KG1 (cell line): ENCODE data around the gene TRANK1.

Experiments
- DNase-seq: peaks from one replicate; lab custom pipeline; 2025; lab: John Stamatoyannopoulos, UW

Gene TRANK1

DNA sequence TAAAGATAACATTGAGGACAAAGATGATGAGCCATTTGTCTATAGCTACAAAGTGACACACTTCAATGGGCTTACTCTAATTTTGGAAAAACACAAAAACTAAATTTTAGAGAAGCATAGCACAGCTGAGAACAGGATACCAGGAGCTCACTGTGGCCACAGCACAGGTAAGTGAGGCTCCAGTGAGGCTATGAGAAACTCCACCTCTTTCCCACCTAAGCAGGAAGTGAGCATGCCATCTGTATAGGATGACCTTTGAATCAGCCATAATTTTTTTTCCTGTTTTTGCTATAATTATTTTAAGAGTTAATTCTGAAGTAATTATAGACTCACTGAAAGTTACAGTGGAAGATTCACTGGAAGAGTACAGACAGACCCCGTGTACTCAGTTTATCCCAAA lies 98.4 kb downstream of the TRANK1 start:
- no peak for DNase-seq

DNA sequence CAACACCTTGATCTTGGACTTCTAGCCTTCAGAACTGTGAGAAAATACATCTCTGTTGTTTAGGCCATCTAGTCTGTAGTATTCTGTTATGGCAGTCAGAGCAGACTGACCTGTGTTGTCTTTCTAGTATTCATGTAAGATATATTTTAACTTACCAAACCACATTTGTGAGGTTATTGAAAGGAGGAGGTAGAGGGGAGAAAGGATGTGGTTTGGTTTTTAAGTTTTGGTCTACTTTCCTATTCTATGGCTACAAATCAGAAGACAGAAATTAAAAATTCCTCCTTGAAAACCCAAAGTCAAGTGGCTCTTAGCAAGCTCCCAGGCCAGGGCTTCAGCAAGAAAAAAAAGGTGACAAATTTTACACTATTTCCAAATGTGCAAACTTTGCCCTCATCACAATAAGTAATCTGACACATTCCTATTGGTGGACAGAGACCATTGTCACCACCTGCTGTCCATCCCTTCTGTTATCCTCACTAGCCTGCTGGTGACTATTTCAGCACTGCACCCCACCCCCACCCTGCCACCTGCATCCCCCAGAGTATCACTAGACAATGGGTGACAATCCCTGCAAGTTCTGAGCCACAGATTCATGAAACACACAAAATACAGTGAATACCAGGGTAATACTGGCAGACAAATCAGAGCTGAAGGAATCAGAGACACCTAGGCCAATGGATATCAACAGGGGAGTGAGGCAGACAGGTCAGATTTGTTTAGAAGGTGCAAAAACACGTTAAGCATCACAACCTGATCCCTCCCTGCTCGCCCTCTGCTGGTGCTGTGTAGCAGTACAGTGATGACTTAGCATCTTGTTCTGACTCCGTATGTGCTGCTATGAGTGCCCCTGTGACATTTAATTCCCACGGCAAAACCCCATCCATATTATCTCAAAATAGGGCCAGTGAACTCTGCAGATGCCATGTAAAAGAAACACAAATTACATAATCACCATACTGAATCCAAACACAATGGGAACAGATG lies 101.5 kb downstream of the TRANK1 start:
- no peak for DNase-seq

DNA sequence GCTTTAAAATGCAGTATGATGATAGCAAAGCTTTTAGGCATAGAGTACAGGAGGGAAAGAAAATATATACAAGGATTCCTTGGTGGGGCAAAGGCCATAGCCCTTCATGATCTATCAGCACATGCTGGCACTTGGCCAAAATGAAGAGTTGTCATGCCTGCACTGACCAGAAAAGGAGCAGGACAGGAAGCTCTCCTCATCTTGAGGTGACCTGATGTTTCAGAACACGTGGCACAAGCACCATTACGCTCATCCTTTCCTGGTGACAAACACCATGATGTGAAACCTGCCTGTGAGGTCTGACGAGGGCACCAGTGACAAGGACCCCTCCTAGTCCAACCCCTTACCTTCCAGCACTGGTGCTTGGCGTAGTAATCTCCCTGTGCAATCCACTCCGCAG lies 102.6 kb downstream of the TRANK1 start:
- no peak for DNase-seq

DNA sequence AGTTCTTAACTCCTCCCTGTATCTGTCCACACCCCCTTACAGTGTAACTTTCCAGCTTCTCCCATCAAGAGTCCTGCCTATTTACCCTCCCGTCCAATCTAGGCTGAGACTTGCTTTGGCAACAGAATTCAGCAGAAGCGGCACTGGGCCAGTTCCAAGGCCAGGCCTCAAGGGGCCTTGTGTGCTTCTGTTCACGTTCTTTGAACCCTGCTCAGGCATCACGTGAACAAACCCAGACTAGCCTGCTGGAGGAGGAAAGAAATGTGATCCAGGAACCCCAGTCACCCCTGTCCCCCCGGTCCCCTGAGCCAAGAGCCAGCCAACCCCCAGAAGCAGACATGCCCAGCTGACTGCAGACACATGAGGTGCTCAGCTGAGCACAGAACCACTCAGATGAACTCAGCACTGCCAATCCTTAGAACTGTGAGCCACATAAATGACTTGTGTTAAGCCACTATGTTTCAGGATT lies 104.4 kb downstream of the TRANK1 start:
- DNase-seq = no peak

DNA sequence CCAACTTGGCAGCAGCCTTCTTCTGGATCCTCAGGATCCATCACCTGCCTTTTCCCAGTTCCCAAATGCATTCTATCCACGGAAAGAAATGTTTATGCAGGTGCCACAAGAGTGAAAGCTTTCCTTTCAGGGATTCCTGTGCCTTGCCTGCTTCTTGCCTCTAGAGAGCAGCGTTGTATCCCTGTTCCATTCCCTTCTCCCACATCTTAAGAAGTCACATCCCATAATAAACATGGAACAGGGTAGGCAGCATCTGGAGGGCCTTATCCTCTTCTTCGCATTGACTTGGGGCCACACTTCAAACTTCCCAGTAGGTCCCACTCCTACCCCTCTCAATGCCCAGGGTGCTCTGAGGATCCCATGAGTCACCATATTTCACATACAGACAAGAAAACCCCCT lies 107.8 kb downstream of the TRANK1 start:
- no peak for DNase-seq

DNA sequence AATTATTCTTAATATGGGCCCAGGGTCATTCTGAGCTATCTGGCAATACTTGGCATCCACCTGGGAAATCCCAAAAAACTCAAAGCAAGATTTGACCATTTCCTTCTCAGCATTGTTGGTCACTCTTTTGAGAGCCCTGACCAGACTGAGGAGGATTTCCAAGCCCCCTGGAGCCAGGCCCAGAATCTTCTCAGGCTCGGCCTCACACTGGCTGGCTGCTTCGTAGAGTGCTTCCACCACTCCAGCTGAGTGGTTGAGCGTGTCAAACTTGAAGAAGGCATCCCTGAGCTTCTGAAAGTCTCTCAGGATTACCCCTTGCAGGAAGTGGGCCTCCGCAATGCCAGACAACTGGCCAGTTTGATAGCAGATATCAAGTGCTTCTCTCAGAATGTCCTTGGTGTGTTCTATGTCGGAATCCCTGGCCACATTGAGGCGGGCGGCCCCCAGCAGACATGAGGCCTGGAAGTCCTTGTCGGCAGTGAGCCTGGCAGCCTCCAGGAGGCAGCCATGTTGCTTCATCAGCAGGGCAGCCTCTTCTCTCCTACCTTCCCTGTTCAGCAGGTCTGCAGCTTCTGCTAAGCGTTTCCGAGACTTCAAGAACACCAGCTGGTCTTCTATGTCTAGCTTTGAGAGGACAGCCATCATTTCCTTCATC lies 111.6 kb downstream of the TRANK1 start:
- no peak for DNase-seq

DNA sequence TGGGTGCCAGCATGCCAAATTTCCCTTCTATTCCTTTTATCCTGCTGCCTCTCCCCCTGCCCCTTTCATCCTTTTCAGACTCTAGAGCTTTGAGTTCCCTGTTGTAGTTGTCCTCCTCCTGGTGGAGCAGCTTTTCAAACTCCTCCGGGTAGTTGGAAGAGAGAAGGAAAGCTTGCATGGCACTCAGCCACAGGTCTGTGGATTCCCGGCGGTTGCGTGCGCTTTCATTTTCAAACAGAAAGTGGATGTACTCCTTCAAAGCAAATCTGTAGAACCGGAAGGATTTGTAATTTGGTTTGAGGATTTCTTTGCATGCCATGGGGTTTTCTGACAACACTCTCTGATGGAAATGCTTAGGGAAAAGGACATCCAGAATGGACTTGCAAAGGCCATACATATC lies 112.4 kb downstream of the TRANK1 start:
- no peak for DNase-seq

DNA sequence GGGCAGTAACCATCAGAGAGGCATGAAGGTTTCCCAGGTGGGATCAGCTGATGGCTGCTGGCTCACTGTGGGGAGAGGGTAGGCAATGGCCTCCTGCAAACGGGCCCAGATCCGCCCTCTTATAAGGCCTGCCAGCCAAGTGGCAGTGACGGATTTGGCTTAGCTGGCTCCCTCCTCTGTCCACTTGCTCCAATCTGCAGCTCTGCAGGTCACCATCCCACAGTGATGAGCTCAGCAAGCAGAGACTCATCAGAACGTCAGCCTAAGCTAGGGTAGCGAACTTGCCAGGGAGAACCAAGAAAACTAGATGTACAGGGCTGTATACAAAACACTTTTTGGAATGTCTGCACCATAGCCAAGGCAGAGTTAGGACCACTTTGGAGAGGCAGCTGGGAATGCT lies 117.7 kb downstream of the TRANK1 start:
- no peak for DNase-seq

DNA sequence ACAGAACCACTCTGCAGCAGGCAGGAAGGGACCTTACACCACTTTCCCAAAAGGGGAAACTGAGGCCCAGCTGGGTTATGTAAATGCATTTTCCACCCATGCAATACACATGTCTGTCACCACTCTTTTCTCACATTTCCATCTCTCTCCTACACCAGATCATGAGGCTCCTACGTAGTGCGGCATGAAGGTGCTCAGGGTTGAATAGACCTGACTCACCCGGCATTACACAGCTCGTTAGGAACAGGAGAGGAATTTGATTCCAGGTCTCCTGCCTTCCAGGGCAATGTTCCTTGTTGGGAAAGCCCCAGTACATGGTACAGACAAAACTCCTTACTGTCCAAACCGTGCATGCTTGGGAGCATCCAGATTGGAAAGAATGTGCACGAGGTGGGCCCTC lies 118.6 kb downstream of the TRANK1 start:
- DNase-seq = no peak

DNA sequence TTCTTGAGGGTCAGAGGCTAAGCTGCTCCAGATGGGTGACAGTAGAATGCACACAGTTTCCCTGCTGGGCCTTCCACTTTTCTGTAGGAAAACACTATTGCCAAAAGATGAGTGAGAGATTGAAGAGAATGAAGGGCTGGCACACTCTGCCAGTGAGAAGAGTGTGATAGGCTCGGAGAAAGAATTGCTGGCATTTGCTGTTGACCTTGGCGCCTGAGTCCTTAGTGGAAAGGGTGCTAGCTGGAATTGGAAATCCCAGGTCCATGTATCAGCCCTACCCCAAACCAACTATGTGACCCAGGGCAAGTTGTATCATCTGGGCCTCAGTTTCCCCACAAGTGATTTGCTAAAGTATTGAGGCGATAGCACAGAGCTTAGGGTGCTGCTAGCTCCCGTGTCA lies 120.4 kb downstream of the TRANK1 start:
- DNase-seq = no peak

DNA sequence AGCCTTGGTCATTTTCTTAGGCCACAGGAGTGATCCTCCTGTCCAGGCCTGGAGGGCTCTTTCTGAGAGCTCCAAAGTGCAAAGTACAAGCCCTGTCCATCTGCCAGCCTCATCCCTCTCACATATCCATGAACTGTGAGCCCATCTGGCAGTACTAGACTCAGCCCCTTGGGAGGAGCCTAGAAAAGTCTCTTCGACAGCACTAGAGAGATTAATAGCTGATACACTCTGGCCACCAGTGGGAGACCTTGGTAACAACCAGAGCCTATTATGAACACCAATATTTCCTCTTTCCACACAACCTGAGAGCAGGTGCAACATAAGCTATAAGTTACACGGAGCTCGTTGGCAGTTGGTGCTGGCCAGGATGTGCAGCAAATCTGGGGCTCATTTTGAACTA lies 121.0 kb downstream of the TRANK1 start:
- DNase-seq = no peak

DNA sequence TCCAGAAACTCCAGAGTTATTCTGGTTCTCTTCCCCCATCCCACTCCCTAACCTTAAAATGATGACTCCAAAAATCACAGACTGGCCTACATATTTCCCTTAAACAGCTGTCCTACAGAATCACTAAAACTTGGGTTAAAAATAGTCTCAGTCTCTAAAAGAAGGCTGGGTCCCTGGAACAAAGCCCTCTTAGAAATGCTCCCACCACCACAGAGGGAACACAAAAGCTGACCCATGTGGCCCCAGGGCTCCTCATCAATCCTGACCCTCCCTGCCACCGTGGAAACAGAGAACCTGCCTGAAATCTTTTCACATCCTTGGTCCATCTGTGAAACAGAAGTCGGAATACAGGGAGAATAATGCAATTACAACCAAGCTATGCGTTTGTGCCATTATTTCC lies 124.8 kb downstream of the TRANK1 start:
- DNase-seq = no peak

DNA sequence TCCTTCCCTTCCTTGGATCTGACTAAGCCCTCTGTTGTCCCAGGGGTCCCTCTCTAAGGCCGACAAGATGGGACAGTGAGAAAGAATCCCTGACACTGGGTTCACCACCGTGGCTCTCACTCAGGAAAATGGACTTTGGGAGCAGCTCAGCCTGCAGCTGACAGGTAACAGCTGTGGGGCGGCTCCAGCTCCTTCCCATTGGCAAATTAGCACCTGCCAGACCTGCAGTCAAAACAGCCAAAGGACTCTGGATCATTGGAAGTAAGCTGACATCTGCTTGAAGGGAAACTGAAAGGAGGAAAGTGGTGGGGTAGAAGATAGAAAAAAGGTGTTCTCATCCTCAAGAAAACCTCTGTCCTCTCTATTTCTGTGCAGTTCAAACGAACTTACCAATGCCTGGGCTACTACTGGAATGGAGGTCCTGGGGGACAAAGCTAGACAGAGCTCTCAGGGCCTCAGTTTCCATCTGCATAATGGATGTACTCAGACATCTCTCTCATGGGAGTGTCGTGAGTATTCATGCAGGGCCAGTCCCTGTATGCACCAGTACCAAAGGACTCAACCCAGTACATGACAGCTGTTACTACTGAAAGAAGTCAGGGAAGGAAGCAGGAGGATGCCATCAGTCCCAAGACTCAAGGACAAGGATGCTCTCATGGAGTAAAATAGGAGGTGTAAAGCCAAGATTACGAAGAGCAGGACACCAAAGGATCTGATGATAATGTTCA lies 126.9 kb downstream of the TRANK1 start:
- no peak for DNase-seq

DNA sequence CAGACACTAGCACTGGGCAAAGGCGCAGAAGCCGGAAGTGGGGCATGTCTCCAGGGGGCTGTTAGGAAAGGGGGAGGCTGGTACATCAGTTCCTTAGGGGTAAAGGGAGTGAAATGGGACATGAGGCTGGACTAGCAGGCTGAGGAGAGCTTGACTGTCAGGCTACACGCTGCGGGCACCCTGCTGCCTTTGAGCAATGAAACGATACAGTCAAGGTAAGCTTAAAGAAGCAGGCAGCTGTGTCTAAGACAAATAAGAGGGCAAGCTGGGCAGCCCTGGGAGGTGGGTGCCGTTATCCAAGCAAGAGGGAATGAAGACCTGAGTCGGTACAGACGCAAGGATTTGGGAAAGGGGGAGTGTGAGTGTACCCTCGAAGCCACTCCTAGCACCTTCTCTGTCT lies 129.5 kb downstream of the TRANK1 start:
- DNase-seq = no peak

DNA sequence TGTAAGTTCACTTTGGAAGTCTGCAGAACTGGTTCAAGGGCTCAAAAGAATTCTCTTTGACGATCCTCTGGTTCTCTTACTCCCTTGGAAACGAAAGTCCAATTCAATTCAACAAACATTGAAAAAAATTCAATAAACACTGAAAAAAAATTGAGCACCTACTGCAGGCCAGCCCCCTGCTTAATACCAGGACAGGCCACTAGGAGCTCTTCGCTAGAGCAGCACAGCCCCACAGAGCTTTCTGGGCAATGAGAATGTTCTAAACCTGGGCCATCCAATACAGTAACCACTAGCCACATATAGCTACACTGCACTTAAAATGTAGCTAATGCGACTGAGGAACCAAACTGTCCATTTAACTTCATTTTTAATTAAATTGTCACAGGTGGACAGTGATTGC lies 130.1 kb downstream of the TRANK1 start:
- DNase-seq = no peak

DNA sequence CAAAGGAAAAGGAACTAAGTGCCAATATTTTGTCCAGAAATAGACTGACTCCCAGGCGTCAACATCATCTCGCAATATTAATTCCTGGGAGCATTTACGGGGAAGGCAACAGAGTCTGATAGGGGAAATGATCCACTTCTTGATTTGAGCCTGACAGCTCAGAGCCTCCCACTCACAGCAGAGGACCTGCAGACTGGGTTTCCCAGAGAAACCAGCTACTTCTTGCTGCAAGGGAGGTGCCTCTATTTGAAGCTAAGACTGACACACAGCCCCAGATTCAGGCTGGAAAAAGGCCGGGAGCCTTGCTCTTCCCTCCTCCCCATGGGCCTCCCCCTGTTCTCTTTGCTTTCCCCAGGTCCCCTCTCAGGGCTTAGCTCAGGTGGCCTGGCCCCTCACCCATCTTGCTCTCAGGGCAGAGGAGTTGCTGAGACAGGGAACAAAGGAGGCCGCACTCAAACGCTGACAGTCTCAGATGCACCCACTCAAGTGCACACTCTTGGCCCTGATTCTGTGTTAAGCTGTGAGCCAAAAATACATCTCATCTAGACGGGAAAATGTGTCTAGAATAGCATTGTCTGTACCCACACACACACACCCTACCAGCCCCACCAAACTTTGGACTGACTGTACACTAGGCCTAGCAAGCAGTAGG lies 130.7 kb downstream of the TRANK1 start:
- no peak for DNase-seq

DNA sequence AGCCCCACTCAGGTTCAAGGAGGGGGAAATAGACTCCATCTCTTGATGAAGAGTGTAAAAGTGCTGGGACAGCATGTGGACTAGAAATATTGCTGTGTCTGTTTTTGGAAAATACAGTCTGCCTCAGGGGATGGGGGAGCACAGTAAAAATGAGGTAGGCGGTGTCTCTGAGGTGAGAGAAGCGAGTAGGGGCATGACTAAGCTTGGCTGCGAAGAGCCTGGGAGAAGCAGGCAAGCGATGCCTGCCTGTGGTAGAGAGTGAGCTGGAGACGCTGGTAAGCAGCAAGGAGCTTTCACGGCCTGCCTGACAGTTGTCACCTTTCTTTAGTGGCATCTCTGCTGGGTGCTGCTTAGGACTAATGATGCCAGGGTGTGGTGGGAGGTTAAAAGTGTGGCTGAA lies 131.5 kb downstream of the TRANK1 start:
- no peak for DNase-seq

DNA sequence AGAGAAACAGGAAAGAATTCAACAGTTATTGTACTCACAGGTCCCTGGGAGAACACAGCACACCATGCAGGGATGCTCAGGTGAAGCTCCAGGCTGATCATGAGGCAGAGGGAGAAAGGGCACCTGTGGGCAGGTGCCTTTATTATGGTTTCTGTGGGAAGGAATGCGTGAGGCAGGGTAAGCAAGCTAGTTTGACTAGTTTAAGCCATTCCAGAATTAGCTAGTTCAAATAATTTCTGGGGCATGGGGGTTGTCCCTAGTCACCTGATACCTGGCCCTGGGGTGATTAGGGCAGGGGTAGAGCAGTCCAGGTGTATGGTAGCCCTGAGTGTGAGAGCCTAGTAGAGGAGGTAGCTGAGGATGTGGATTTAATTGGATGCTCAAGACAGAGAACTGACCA lies 132.6 kb downstream of the TRANK1 start:
- DNase-seq = no peak

DNA sequence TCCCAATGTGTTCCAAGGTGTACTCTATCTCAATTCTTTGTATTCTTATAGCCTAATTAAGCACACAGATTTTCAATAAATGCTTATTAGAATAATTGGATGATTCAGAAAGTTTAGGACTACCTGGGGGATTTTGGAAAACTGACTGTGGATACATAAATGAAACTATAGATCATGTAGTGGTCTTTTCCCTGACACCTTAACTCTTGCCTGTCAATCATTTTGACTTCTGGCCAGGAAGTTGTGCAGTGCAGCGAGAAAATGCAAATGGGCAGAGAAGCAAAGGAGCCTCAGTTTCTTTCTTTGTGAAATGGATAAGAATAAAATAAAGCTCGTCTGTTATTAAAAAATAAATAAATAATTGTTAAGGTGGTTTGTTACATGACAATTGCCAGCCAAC lies 133.1 kb downstream of the TRANK1 start:
- DNase-seq = no peak

DNA sequence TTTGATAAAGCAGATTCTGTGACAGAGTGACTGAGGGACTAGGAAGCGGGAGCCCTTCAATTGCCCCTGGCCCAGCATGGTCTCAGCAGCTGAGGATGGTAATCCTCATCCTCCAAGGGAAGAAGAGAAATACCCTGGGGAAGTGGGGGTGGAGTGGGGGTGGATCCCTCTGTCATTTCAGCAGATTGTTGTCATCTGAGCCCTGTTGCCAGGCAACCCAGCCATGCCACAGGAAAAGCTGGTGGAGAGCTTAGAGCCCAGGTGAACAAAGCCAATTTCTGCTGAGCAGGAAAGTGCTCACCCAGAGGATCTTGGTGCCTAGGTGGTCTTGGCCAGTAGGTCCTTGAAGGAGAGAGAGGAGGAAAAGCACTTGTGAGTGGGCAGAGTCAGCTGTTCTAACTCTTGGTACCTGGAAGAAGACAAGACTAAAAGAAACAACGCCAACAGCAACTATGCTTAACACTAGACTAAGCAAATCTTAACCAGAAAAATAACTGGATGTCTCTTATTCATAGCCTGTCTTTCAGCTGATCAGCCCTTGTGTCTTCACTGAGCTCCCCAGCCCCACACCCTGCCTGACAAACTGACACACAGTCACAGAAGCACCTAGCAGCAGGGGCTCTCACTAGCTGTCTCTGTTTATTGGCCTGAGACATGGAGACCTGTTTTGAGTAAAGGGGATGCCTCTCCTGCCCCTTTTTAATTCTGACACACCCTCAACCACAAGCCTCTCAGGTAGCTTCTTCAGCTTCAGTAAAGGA lies 140.4 kb downstream of the TRANK1 start:
- no peak for DNase-seq

DNA sequence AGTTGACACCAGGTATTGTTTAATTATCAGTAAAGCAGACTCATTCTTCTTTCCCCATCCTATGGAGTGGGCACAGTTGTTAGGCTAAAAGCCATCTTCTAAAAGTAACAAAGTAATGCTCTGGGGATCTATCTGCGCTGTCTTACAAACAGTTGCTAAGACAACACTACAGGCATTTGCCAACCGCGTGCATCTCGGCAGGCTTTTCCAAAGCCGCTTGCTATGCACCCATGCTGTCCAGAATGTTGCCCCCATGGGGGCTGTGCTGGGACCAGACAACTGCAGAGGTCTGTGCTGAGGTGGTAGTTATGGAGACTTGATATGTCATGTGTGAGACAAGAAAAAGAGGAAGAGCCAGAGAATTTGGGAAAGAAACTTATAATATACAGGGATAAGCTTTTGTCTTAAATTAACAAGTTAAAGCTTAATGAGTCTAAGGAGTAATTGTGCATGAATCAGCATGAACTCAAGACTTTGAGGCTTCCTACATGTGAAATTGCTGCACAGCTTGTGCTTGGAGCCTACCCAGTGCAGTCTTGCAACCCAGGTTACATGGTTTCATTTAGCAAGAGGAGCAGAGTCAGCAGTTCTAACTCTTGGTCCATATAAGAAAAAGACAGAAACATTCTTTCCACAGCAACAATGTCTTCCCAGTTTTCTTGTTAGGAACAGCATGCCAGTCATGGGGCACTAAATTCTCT lies 141.6 kb downstream of the TRANK1 start:
- no peak for DNase-seq
